Measurements from ENCODE around the gene TUT4. TPM values are rescaled to one million over a fixed set of nuclear protein-coding genes. Genes with fewer than 3 reads are reported as not detected.

Gene TUT4
- total RNA-seq, 1 donor from 2014 or later, result 36.2 TPM

GRCh38 chr1:52542085-52542688, 10.7 kb downstream of the TUT4 start:
- no peaks in the 10 kb centered on the region for H3K4me1 ChIP-seq
- intact Hi-C loops (cut with DNase I), result no loop called here
- H3K9me3 ChIP-seq, result peaks cover 12 to 26% of the 10 kb centered on the region in 2 donors
- TF ChIP-seq, protein P1, sequence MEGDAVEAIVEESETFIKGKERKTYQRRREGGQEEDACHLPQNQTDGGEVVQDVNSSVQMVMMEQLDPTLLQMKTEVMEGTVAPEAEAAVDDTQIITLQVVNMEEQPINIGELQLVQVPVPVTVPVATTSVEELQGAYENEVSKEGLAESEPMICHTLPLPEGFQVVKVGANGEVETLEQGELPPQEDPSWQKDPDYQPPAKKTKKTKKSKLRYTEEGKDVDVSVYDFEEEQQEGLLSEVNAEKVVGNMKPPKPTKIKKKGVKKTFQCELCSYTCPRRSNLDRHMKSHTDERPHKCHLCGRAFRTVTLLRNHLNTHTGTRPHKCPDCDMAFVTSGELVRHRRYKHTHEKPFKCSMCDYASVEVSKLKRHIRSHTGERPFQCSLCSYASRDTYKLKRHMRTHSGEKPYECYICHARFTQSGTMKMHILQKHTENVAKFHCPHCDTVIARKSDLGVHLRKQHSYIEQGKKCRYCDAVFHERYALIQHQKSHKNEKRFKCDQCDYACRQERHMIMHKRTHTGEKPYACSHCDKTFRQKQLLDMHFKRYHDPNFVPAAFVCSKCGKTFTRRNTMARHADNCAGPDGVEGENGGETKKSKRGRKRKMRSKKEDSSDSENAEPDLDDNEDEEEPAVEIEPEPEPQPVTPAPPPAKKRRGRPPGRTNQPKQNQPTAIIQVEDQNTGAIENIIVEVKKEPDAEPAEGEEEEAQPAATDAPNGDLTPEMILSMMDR (IDR thresholded peaks at IDR 0.05), result no peak
- DNase-seq (ENCODE audit: low spot score in 2 of 2), result no peak
- H3K36me3 ChIP-seq, result peaks cover 0 to 8% of the 10 kb centered on the region in 2 donors
- H3K27ac ChIP-seq, result no peak overlapping the region
- H3K4me3 ChIP-seq, result no peak overlapping the region
- no peaks in the 10 kb centered on the region for H3K27me3 ChIP-seq

DNA sequence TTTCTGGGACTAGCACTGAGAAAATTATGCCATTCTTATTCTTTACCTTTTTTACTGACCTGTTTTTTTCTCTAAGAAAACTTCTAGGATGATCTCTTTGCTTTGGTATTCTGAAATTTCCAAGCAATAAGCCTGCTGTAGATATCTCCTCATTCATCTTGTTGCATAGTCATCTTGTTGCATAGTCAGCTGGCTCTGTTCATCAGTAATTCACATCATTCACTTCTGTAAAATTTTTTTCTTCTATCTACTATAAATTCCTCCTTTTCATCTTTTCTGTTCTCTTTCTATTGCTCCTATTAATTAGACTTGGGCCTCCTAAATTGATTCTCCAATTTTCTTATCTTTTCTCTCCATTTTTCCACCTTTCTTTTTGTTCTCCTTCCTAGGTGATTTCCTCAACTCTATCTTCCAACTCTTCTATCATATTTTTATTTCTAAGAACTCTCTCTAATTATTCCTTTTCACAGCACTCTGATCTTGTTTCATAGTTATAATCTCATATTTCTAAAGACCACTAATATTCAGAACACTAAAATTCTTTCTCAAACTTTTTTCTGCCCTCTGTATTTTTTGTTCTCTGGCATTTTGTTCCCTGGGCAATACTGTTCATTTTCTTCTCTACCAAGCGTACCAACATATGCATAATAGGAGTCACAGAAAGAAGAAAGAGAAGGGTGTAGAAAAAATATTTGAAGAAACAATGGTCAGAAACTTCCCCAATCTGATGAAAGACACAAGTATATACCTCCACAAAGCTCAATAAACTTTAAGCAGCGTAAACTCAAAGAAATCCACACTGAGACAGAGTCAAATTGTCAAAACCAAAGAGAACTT, 17.7 kb downstream of the TUT4 start:
- Histone ChIP-seq H3K4me1 (no peaks in the 10 kb centered on the region), H3K9me3 (peaks cover 0 to 5% of the 10 kb centered on the region in 2 donors), H3K27ac (no peak overlapping the region), H3K36me3 (peaks cover 0 to 8% of the 10 kb centered on the region in 2 donors), H3K27me3 (no peaks in the 10 kb centered on the region), H3K4me3 (no peak overlapping the region)
- no peak for DNase-seq (ENCODE audit: low spot score in 2 of 2)
- TF ChIP-seq, protein P1 (IDR thresholded peaks at IDR 0.05), result no peak
- intact Hi-C loops (cut with DNase I), result no loop called here

GRCh38 chr1:52533713-52534112, 19.2 kb downstream of the TUT4 start:
- TF ChIP-seq, protein P1 (IDR thresholded peaks at IDR 0.05), result no peak
- H3K4me1 ChIP-seq, result no peaks in the 10 kb centered on the region
- H3K27ac ChIP-seq, result no peak overlapping the region
- intact Hi-C loops (cut with DNase I), result no loop called here
- no peak overlapping the region for H3K4me3 ChIP-seq
- DNase-seq (ENCODE audit: low spot score in 2 of 2), result no peak
- H3K9me3 ChIP-seq, result peaks cover 0 to 5% of the 10 kb centered on the region in 2 donors
- peaks cover 0 to 8% of the 10 kb centered on the region in 2 donors for H3K36me3 ChIP-seq
- no peaks in the 10 kb centered on the region for H3K27me3 ChIP-seq

- TF ChIP-seq, protein P1 (IDR thresholded peaks at IDR 0.05), result no peak
Measured at GRCh38 chr1:52532731-52533327, 20.1 kb downstream of the TUT4 start.

GRCh38 chr1:52532247-52532646, 20.6 kb downstream of the TUT4 start:
- H3K27ac ChIP-seq, result no peak overlapping the region
- intact Hi-C loops (cut with DNase I), result no loop called here
- no peaks in the 10 kb centered on the region for H3K4me1 ChIP-seq
- H3K27me3 ChIP-seq, result no peaks in the 10 kb centered on the region
- DNase-seq (ENCODE audit: low spot score in 2 of 2), result no peak
- peaks cover 0 to 2% of the 10 kb centered on the region in 2 donors for H3K36me3 ChIP-seq
- H3K9me3 ChIP-seq, result peaks cover 0 to 5% of the 10 kb centered on the region in 2 donors
- TF ChIP-seq, protein P1 (IDR thresholded peaks at IDR 0.05), result no peak
- H3K4me3 ChIP-seq, result no peak overlapping the region

More at GRCh38 chr1:52532731-52533327, 20.1 kb downstream of the TUT4 start:
- Histone ChIP-seq H3K9me3 (peaks cover 0 to 5% of the 10 kb centered on the region in 2 donors), H3K27ac (no peak overlapping the region), H3K4me1 (no peaks in the 10 kb centered on the region), H3K36me3 (peaks cover 0 to 4% of the 10 kb centered on the region in 2 donors), H3K4me3 (no peak overlapping the region), H3K27me3 (no peaks in the 10 kb centered on the region)
- intact Hi-C loops (cut with DNase I), result no loop called here
- DNase-seq (ENCODE audit: low spot score in 2 of 2), result no peak

Measured in ascending aorta (tissue), 2 donors.